GM18511 (cell line): ENCODE data around the gene TGM1.

Experiments used
- ATAC-seq: cut with Tn5 transposase; IDR thresholded peaks from one replicate; pipeline ENCODE4 v1.9.1; 2021; ENCODE audit warnings: mild to moderate bottlenecking, moderate library complexity; ENCODE audit not compliant: unreplicated experiment

Gene TGM1

DNA sequence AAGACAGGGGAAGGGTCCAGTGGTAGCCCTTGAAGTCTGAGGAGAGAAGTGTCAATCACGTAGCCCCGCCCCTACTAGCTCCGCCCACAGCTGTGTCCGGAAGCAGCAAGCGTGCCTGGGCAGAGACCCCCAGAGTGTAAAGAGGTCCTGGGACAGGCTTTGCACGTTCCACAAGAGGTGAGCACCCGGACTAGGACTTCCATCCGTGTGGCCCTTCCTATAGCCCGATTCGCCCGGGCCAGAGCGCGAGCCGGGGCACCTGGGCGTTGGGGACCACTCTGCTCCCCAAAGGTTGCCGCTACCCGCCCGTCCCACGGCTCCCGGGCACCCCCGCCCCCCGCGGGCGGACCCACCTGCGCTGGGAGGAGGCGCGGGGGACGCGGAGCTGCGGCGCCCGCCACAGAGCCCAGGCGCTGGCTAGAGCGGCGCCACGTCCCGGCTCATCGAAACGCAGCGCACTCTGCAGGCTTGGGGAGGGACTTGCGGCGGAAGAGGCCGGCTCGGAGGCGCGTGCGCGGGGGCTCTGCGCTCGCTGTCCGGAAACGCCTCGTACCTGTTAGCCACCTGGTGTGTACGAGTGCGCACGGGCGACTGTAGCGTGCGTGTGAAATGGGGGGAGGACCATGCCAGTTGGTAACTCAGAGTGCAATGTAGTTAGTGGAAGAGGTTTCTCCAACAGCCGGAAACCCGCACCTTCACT lies 8.3 kb upstream of the TGM1 start, which contains the start of gene RABGGTA:
Gene RABGGTA, minus strand, starts transcription at position 464 of the 700 bp plus-strand sequence. CDS start 482 bp downstream, outside the sequence.
- ATAC-seq: peak; percentile 86

- ATAC-seq: peak; percentile 3
These were observed 7.7 kb upstream of the TGM1 start for GRCh38 chr14:24270537-24271133.

DNA sequence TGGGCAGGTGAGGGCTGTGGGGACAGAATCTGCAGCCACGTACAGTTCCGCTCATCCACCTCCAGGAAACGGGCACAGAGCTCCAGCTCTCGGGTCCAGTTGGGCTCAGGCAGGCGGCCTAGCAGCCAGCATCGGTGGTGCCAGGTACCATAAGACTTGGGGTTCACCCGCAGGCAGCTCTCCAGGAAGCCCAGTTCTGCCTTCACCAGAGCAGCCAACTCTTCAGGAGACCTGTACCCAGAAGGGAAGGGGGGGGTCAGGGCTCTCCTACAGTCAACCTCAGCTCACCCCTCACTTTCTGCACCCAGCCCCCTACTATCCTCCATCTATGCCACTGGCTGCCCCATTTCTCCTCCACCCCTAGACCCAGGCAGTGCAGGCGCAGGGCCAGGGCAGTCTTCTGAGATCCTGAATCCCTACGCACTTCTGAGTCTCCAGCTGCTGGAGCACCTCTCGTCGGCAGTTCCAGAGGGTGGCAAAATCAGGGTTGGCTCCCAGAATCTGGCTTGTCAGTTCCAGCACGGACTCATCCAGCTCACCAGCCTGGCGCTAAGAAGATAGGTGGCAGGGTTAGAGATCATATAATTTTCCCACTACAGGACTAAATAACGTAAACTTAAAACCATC lies 7.0 kb upstream of the TGM1 start:
- ATAC-seq: no peak

- no peak for ATAC-seq
These were observed 6.4 kb upstream of the TGM1 start for GRCh38 chr14:24269368-24269767.

- ATAC-seq: no peak
These were observed 5.2 kb upstream of the TGM1 start for GRCh38 chr14:24268225-24268624.

DNA sequence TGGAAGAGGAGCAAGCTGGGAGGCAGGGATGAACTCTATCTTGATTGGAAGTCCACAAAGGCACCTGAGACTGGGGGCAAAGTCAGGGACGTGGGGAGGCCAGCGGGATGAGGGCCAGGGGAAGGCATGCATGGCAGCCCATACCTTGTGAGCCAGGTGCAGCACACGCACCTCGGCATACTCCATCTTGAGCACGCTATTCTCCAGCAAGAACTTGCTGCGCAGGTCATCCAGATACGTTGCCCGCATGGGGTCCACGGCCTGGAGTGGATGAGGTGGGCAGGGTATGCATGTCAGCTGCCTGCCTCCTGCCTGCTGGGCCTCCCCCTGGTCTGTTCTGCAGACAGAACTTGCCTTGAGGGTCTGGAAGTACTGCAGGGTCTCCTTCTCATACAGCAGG lies 4.5 kb upstream of the TGM1 start:
- ATAC-seq: no peak

DNA sequence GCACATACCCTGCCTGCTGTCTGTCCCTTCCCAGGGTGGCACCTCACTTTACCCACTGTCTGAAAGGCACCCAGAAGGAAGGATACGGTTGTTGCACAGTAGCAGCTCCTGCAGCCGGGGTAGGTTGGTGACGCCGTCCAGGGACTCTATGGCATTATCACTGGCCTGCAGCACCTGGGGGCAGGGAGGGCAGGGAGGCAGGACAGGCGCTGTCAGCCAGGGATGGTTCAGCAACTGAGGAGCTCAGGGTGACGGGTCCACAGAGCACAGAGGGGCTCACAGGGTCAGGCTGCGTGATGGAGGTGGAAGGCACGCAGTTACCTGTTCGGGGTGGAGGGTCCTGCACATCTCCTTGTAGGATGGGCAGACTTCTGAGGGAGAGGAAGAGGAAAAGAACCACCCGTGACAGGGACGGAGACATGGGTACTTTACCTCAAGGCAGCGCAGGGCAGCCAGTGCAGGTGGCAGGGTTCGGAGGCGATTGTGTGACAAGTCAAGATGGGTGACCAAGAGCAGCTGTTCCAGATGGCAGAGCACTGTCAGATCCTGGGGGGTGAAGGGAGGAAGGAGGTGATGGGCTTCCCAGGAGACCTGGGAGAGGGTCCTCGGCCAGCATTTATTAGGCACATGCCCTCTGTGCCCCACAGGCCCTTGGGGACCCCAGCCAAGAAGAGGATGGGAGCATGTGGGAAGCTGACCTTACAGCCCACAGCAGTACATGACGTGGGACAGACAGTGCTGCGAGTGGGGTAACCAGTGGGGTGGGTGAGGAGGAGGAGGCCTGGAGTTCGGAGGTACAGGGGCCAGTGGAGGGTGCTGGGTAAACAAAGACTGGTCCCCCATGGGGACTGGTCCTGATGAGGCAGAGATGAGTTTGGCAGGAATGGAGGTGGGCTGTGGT lies 3.6 kb upstream of the TGM1 start:
- ATAC-seq: no peak

DNA sequence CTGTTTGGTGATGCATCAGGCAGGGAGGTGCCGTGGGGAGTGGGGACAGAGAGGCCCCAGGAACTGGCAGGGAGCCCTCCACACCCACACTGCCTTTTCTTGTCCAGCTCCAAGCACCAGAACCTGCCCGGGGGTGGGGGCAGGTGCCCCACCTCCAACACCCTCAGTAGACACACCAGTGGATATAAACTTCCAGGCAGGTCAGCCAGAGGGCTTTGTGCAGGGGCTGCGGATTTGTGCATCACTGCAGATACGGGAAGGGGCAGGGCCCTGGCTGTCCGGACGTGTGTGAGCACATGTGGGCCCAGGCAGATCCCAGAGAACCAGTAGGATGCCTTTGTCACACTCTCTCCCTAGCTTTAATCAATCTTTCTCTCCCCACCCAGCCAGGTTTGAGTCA lies 1.3 kb upstream of the TGM1 start:
- ATAC-seq: no peak

GRCh38 chr14:24263848-24264247 lies 871 bp upstream of the TGM1 start:
- no peak for ATAC-seq

DNA sequence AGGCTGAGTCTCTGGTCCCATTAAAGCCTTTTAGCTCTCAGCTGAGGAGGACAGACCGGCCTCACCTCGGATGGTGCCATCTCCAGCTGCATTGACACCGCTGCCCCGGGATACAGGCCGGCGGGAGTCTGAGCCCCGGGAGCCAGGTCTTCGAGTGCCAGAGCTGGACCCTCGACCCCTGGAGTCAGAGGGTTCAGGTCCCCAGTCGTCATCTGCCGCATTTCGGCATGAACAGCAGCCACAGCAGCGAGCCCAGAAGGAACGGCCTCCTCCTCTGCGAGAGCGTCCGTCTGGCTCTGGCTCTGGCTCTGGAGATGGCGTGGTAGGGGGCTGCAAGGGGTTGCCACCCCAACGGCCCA lies 1.0 kb downstream of the TGM1 start:
- no peak for ATAC-seq

DNA sequence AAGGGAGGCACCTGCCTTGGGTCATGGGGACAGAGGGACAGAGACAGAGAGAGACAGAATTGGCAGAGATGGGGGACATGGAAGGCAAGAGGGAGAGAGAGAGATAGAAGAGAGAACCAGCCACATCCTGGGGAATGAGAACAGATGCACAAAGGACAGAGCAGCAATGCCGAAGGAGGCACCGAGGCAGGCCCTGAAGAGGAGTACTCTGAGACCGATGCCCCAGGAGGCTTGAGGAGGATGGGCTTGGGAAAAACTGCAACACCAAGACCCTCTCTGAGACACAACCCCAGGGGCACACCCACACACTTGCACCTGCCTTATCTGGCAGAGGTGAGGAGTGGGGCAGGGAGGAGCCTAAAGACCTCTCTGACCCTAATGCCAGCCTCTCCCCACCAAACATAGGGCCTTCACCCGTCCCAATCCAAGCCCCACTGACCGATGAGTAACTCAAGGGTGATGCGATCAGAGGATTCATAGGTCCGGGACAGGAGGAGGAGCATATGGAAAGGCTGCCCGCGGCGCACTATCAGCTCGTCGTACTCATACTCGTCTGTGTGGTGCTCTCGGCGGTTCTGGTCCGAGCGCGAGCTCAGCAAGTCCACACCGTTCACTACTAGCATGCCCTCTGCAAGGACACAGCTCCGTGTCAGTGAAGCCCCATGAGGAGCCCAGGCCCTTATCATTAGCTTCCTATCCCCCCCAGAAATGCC lies 1.6 kb downstream of the TGM1 start:
- ATAC-seq: no peak

DNA sequence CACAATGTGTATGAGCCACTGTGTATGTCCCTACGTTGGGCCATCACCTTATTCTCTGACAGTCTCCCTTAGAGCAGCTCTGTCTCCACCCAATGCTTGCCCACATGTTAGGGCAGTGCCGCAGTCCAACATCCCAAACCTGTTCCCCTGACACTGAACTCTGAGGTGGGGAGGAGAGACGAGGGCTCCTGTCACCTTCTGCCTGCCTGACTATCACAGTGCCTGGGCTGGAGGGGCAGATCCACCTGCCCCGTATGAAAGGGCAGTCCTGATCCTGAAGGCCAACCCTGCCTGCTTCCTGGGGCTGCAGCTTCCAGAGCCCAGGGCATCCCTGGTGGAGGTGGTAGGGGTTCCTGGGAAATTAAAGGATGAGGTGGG lies 2.2 kb downstream of the TGM1 start:
- no peak for ATAC-seq

DNA sequence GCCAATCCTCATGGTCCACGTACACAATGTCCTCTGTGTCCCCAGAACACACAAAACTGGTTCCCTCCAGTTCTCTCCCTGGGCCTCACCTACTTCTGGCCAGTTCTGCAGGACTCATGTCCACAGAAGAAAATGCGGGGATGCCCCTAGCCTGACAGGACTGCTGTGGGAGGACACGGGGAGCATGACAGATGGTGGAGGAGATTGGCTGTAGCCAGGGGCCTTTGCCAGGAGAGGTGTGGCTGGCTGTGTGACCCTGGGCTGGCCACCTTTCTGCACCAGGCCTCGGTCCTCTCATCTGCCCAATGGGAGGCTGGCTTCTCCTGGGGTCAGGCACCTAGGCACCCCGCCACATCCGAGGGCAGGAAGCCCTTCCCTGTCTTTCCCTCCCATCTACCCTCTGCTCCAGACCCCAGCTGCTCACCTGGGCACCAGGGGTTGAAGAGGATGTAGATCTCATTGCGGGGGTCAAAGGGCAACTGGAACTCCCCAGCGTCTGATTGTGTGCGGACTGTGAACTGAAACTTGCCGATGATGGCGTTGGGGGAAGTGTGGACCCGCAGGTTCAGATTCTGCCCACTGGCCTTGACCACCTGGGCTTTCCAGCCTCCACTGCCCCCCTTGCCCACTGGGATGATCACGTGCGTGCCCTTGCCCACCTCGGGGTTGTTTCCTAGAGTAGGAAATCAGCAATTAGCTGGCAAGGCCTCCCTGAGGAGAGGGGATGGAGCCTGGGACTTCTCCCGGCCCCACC lies 2.8 kb downstream of the TGM1 start:
- ATAC-seq: no peak

DNA sequence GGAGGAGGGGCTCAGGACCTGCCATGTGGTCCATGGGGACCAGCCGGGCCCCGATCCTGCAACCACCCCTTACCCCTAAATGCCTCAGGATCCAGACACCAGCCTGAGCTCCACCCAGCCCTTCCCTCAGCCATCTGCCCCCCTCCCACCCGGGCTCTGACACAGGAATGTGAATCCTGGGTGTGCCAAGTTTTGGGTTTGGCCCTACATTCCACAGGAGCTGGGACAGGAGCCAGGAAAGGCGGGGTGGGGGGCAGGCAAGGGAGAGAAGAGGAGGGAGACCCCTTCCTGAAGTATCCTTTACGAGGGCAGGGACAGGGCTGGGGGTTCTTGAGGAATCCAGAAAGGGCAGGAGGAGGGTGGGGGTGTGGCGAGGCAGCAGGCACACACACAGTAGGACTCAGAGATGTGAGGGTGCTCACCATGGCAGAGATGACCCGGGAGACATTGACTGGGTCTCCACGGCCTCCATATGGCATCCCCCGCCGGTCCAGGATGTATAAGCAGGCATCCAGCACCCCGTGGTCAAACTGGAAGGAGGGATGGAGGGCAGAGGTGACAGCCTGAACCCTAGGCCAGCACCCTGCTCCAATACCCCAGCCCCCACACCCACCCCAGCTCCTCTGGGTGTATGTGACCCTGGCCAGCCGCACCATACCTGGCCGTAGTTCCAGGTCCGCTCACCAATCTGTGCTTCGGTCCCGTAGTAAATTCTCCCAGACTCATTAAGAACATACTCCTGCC lies 3.5 kb downstream of the TGM1 start:
- ATAC-seq: no peak

- ATAC-seq: no peak
These were observed 4.3 kb downstream of the TGM1 start for GRCh38 chr14:24258548-24259265.

DNA sequence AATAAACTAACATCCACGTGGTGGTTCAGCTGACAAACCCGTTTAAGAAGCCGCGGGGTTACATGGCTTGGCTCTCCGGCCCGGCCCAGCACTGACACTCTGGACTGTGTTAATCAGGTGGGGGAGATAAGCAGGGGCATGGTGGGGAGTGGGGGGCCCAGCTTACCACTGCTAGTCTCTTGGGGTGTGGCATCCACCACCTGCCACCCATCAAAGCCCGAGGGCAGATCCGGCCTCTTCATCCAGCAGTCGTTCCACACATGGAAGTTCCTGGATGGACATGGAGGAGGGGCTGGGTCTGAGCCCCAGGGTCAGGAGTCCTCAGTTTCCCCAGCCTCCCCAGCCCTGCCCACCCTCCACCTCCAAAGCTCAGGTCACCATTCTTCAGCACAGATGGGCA lies 4.9 kb downstream of the TGM1 start:
- no peak for ATAC-seq

DNA sequence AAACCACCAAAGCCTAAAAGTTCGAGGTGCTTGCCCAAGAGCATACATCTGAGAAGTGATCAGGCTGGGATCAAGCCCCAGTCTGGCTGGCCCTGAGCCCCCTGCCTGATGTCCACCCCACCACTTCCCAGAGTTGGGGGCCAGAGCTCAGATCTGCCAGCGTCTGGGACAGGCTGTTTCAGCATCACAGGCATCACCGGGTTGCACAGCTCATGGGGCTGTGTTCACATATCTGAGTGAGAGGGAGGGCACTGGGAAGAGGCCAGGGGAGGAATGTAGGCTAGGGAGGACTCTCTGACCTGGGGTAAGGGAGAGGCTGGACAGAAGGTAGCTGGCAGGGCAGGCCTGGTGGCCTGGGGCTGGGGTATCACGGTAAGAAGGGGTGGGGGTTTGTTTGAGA lies 6.0 kb downstream of the TGM1 start:
- ATAC-seq: no peak

GRCh38 chr14:24255931-24256711 lies 6.9 kb downstream of the TGM1 start:
- no peak for ATAC-seq
